Gastroesophageal sphincter (tissue), 4 donors: ENCODE results near the gene HDDC2. TPM values are rescaled to one million over a fixed set of nuclear protein-coding genes. Genes with fewer than 3 reads are reported as not detected.

Source experiments
- ATAC-seq: fragments of 150-250 bp; one replicate; pipeline ENCODE4 v1.9.1; 2016; ENCODE audit warnings: mild to moderate bottlenecking, moderate library complexity
- H3K27ac ChIP-seq, 4 donors: fragments of 200-600 bp; sonication (generic) in 3 of 4; 1 replicate in 3 of 4; 2 replicates in 1 of 4; pipeline ENCODE4 v1.5.1; 2016 to 2019
- H3K27me3 ChIP-seq: fragments of 200-600 bp; sonication (generic); one replicate; pipeline ENCODE4 v1.5.1; 2019
- H3K36me3 ChIP-seq, 2 donors: fragments of 200-600 bp; sonication (generic); one replicate each; pipeline ENCODE4 v1.5.1; 2019; ENCODE audit warnings: control low read depth in 1 of 2
- H3K4me1 ChIP-seq, 3 donors: fragments of 200-600 bp; sonication (generic); 1 replicate in 2 of 3; 2 replicates in 1 of 3; pipeline ENCODE4 v1.5.1; 2016 to 2019; ENCODE audit warnings: control low read depth in 2 of 3
- H3K4me3 ChIP-seq, 2 donors: fragments of 200-600 bp; sonication (generic); one replicate each; pipeline ENCODE4 v1.5.1; 2019; ENCODE audit warnings: mild to moderate bottlenecking in 1 of 2, moderate library complexity in 1 of 2
- H3K9me3 ChIP-seq, 3 donors: fragments of 200-600 bp; sonication (generic); one replicate each; pipeline ENCODE4 v1.5.1; 2017 to 2019; ENCODE audit warnings: control low read depth in 2 of 3
- CTCF ChIP-seq, 4 experiments: fragments of 200-600 bp in 2 of 4; fragments of 450-650 bp in 2 of 4; sonication (generic) in 1 of 4; IDR thresholded peaks; one replicate each; pipeline ENCODE4 v1.5.1; 2017 to 2019; ENCODE audit warnings: antibody characterized with exemption in 4 of 4, mild to moderate bottlenecking in 2 of 4, moderate library complexity in 2 of 4
- EP300 ChIP-seq: sonication (generic); formaldehyde crosslinking; IDR thresholded peaks from one replicate; pipeline ENCODE4 v1.6.1; 2017; ENCODE audit warnings: antibody characterized with exemption, mild to moderate bottlenecking
- POLR2A ChIP-seq, 2 donors: fragments of 450-650 bp; IDR thresholded peaks; one replicate each; pipeline ENCODE4 v1.6.1; 2017; ENCODE audit warnings: antibody characterized with exemption in 2 of 2, mild to moderate bottlenecking in 2 of 2, moderate library complexity in 1 of 2
- POLR2AphosphoS5 ChIP-seq: sonication (generic); formaldehyde crosslinking; IDR thresholded peaks from one replicate; pipeline ENCODE4 v1.6.1; 2017; ENCODE audit warnings: antibody characterized with exemption
- WGBS, 2 donors: methylation state at CpG; one replicate each; pipeline ENCODE4 v1.1.5; 2018; ENCODE audit warnings: low coverage in 1 of 2; 5-methylcytosine and 5-hydroxymethylcytosine counted together
- total RNA-seq, 4 donors: library from RNA; depleted of rRNA; stranded (reverse); fragments of >200 nt; gene quantifications; one replicate each; pipeline ENCODE4 v1.1.0, GENCODE V29; 2016

The HDDC2 gene
- total RNA-seq, 4 donors from 2014 or later, result 30.9 to 48.9 (median 47.9) TPM

GRCh38 chr6:125325586-125325985, 23.8 kb upstream of the HDDC2 start:
- no peak overlapping the region for H3K27ac ChIP-seq
- no peaks in the 10 kb centered on the region for H3K4me1 ChIP-seq
- WGBS, 2 donors, result 51 to 89% methylated on average over 1 to 2 of the region's 2 CpGs
- no peak overlapping the region for H3K4me3 ChIP-seq
- TF ChIP-seq CTCF (IDR thresholded peaks at IDR 0.05) (no peak), POLR2AphosphoS5 (no peak), EP300 (no peak), POLR2A (IDR thresholded peaks at IDR 0.05) (no peak)
- no peak for ATAC-seq
- no peaks in the 10 kb centered on the region for H3K9me3 ChIP-seq
- H3K27me3 ChIP-seq, result no peaks in the 10 kb centered on the region
- no peaks in the 10 kb centered on the region for H3K36me3 ChIP-seq

GRCh38 chr6:125323376-125323775, 21.6 kb upstream of the HDDC2 start:
- Histone ChIP-seq H3K27me3 (peaks cover under 1% of the 10 kb centered on the region), H3K4me3 (no peak overlapping the region), H3K9me3 (no peaks in the 10 kb centered on the region), H3K27ac (no peak overlapping the region), H3K4me1 (no peaks in the 10 kb centered on the region), H3K36me3 (no peaks in the 10 kb centered on the region)
- 64 to 85% methylated on average over 2 of the region's 2 CpGs for WGBS, 2 donors
- ATAC-seq, result no peak
- TF ChIP-seq POLR2AphosphoS5 (no peak), POLR2A (IDR thresholded peaks at IDR 0.05) (no peak), EP300 (no peak)

- Histone ChIP-seq H3K4me1 (no peaks in the 10 kb centered on the region), H3K36me3 (no peaks in the 10 kb centered on the region), H3K27me3 (peaks cover 4% of the 10 kb centered on the region), H3K9me3 (no peaks in the 10 kb centered on the region), H3K4me3 (no peak overlapping the region), H3K27ac (no peak overlapping the region)
- WGBS, 2 donors, result 73 to 91% methylated on average over 5 to 9 of the region's 9 CpGs
- no peak for ATAC-seq
- TF ChIP-seq EP300 (no peak), POLR2A (IDR thresholded peaks at IDR 0.05) (no peak), CTCF (IDR thresholded peaks at IDR 0.05) (no peak), POLR2AphosphoS5 (no peak)
Measured at GRCh38 chr6:125316621-125317020, 14.9 kb upstream of the HDDC2 start.

- Histone ChIP-seq H3K4me1 (peaks cover 0 to 4% (median 0%) of the 10 kb centered on the region in 3 donors), H3K27me3 (peaks cover 4% of the 10 kb centered on the region), H3K36me3 (no peaks in the 10 kb centered on the region), H3K27ac (no peak overlapping the region), H3K4me3 (no peak overlapping the region), H3K9me3 (no peaks in the 10 kb centered on the region)
- WGBS, 2 donors, result 81 to 100% methylated on average over 2 to 5 of the region's 5 CpGs
- TF ChIP-seq POLR2A (IDR thresholded peaks at IDR 0.05), result no peak
- no peak for ATAC-seq
Measured at GRCh38 chr6:125315548-125315947, 13.8 kb upstream of the HDDC2 start.

GRCh38 chr6:125314009-125314581, 12.3 kb upstream of the HDDC2 start:
- ATAC-seq, result peak; percentile 77
- TF ChIP-seq POLR2AphosphoS5 (no peak), CTCF (IDR thresholded peaks at IDR 0.05) (peak; percentile 47 to 84 (median 66))
- Histone ChIP-seq H3K4me3 (no peak overlapping the region), H3K27me3 (peaks cover 4% of the 10 kb centered on the region), H3K9me3 (no peaks in the 10 kb centered on the region), H3K4me1 (peaks cover 0 to 4% (median 0%) of the 10 kb centered on the region in 3 donors), H3K36me3 (no peaks in the 10 kb centered on the region), H3K27ac (no peak overlapping the region)
- 20 to 23% methylated on average over 10 of the region's 10 CpGs for WGBS, 2 donors

GRCh38 chr6:125312950-125313349, 11.2 kb upstream of the HDDC2 start:
- Histone ChIP-seq H3K9me3 (no peaks in the 10 kb centered on the region), H3K36me3 (no peaks in the 10 kb centered on the region), H3K4me1 (peaks cover 0 to 4% (median 0%) of the 10 kb centered on the region in 3 donors), H3K27ac (no peak overlapping the region), H3K27me3 (no peaks in the 10 kb centered on the region), H3K4me3 (no peak overlapping the region)
- ATAC-seq, result no peak
- 76 to 91% methylated on average over 4 of the region's 4 CpGs for WGBS, 2 donors
- no peak for TF ChIP-seq POLR2AphosphoS5
- no peak for TF ChIP-seq POLR2A (IDR thresholded peaks at IDR 0.05)
- no peak for TF ChIP-seq CTCF (IDR thresholded peaks at IDR 0.05)
- no peak for TF ChIP-seq EP300
